HG03280 (cell line): ENCODE measurements around the gene SYNPO2.

Experiments used
- ATAC-seq: cut with Tn5 transposase; IDR thresholded peaks from one replicate; pipeline ENCODE4 v1.9.1; 2021; ENCODE audit warnings: mild to moderate bottlenecking, moderate library complexity; ENCODE audit not compliant: unreplicated experiment

The SYNPO2 gene

GRCh38 chr4:119104644-119105273, 216.1 kb downstream of the SYNPO2 start:
- ATAC-seq: no peak

GRCh38 chr4:119105605-119106004, 217.0 kb downstream of the SYNPO2 start:
- ATAC-seq: no peak

GRCh38 chr4:119106036-119107000, 217.7 kb downstream of the SYNPO2 start:
- ATAC-seq: no peak

- ATAC-seq: no peak
Measured at GRCh38 chr4:119110121-119110520, 221.5 kb downstream of the SYNPO2 start.
